GM12801 (cell line): ENCODE results near the gene BCAR3.

Experiments used
- TF ChIP-seq, protein P1 (sequence below): IDR thresholded peaks from one replicate; pipeline ENCODE4 v1.5.1; 2011; ENCODE audit warnings: control low read depth; ENCODE audit not compliant: insufficient read length; ENCODE audit errors: extremely low read depth

Gene BCAR3

DNA sequence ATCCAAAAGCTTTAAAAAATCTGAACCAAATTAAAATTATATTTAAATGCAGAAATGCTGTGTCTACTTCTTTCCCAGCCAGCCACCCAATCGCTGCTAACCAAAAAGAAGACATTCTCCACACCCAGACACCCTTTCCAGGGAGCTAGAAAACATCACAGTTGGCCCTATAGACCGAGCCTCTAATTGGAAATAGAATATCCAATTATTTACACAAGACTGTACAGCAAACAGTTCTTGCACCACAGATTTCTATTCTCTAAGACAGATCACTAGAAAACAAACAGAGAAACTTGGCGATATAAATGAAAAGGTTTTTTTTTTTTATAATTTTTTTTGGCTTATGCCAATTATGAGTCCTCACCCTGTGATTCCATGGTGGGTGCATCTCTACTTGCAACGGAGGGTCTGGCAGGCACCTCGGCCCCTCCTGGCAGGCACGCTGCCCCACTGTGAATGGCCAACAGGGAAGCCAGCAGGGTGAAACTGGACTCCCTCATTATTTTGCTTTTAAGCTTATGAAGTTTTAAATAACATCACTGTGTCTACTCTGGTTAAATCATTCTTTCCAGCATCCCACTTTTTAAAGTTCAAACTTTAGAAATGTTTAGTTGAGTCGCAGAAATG is 29.2 kb downstream of the BCAR3 start:
- TF ChIP-seq, protein P1, sequence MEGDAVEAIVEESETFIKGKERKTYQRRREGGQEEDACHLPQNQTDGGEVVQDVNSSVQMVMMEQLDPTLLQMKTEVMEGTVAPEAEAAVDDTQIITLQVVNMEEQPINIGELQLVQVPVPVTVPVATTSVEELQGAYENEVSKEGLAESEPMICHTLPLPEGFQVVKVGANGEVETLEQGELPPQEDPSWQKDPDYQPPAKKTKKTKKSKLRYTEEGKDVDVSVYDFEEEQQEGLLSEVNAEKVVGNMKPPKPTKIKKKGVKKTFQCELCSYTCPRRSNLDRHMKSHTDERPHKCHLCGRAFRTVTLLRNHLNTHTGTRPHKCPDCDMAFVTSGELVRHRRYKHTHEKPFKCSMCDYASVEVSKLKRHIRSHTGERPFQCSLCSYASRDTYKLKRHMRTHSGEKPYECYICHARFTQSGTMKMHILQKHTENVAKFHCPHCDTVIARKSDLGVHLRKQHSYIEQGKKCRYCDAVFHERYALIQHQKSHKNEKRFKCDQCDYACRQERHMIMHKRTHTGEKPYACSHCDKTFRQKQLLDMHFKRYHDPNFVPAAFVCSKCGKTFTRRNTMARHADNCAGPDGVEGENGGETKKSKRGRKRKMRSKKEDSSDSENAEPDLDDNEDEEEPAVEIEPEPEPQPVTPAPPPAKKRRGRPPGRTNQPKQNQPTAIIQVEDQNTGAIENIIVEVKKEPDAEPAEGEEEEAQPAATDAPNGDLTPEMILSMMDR = no peak

DNA sequence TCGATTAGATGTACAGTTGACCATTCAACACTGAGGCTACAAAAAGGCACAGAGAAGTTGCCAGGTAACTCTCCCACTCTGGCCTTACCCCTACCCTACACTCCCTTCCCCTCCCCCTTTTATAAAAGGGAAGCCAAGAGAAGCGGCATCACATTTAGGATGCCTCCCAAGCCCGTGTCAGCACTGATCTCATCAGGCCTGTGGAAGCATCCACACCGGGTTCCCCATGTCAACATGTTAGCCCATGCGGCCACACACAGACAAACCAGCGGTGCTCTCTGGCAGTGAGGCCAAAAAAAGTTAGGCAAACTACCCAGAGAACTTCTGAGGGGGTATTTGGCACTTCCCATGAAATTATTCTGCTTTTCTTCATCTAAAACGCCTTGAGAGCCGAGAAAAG is 29.9 kb downstream of the BCAR3 start:
- TF ChIP-seq, protein P1 = no peak

DNA sequence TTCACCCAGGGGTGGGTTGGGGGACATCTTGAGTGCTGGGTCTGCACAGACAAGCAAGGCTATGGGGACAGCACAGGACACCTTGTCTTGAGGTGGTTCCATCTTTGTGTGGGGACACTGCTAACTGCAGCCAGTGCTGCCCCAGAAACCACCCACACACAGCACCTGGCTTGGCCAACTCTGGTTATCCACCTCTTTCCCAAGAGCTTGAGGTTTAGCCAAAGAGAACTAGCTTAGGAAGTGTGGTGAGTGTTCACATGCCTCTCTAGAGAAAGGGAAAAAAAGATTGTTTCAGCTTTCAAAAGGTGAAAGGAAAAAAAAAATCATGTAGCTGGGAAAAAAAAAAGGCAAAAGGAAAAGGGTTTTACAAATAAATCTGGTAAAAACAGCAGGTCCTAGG is 32.4 kb downstream of the BCAR3 start:
- TF ChIP-seq, protein P1 = no peak

DNA sequence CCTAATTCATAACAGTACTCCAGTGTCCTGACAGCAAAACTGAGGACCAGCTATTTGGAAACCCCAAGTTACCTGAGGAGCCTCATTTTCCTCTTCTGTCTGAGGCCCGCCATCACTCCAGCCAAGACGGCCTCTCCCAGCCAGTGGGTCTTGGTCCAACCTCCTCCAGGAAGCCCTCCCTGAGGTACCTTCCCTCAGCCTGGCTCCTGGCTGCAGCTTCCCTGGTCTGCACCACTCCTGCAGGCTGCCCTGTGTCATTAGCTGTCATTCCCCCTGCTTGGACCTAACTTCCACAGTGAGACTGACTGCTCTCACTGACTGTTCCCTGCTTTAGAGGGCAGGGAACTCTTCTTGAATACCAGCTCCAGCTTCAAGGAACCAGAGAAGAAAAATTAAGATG is 33.0 kb downstream of the BCAR3 start:
- TF ChIP-seq, protein P1 = no peak

DNA sequence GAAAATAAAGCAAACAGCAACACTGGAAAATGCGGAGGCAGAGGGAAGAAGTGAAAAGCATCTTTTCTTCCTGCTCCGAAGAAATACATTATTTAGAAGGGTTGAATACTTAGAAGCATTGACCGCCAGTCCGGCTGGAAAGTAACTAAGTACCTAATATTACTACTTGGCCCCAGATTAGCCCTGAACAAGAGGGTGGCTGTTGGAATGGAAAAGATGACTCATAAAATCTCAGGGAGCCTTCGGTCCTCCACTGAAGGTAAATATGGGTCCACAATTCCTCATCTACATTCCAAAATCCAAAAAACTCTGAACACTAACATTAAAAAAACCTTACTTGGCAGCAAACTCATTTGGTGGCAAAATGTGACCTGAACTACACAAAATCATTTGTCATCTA is 40.1 kb downstream of the BCAR3 start:
- TF ChIP-seq, protein P1 = no peak

DNA sequence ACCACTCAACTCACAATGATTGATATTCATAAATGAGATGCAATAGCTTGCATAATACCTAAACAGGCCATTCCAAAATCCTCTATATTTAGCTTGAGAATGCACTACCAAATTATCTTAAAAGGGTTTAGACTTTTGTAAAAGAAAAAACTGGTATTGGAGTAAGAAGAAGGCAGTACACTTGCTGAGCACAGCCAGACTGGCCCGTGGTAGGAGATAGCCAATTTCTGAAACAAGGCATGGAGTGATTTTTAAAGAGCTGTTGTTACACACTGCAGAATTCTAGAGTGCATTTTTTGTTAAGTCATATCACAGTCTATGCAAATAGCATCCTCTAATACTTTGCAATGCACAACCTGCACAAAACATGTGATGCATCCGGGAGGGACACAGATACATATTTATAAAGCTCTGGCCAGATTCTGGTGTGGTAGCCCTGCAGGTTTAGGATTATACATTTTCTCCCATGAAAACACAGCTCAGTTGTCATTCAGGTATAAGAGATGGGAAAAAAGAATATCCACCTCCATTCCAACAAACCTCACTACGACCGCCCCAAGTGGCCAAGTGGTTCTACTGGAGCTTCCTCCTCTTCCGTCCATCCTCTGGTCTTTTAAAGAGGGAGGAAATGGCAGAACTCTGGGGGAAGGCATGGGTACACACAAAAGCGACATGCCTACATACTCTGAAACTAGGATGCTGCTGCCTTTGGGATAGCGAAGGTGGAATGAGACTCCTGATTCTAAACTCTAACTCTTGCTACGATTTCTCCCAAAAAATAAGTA is 40.8 kb downstream of the BCAR3 start:
- TF ChIP-seq, protein P1 = no peak

DNA sequence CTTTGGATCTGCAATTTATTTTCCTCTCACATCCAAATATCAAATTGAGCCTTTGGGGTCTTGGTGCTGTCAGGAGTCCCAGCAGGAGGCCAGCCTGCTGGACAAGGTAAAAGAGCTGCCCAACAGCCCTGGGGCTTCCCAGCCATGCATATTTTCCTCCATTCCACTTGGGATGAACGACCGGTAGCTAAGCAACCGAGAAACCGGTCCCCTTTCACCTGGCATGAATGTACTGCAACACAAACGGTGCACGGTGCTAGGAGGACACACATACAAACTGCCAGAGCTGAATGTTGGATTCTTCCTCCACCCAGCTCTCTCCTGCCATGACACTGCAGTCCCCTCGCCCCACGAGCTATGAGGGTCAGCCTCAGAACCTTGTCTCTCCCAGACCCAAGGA is 42.7 kb downstream of the BCAR3 start:
- TF ChIP-seq, protein P1 = no peak
